Ectodermal cell (in vitro differentiated cells): ENCODE measurements around the gene WDFY2.
A peak's percentile ranks its signal among the peaks of the same experiment; 100 is the strongest.
"Not testable (repeated sequence)": the region's sequence is repeated elsewhere in the genome, so short reads cannot be mapped to it uniquely, and the experiment has no call there.

Source experiments
- H3K27ac ChIP-seq: 2 replicates; pipeline ENCODE4 v1.7.0; 2013; ENCODE audit warnings: mild to moderate bottlenecking, low read depth, low read length; ENCODE audit not compliant: insufficient read depth, poor library complexity, severe bottlenecking
- H3K27me3 ChIP-seq: 2 replicates; pipeline ENCODE4 v1.7.0; 2013; ENCODE audit warnings: mild to moderate bottlenecking, low read length; ENCODE audit not compliant: insufficient read depth, control insufficient read depth, poor library complexity, severe bottlenecking
- H3K36me3 ChIP-seq: one replicate; pipeline ENCODE4 v1.7.0; 2013; ENCODE audit warnings: low read length; ENCODE audit not compliant: control insufficient read depth, insufficient read depth
- H3K4me1 ChIP-seq: one replicate; pipeline ENCODE4 v1.7.0; 2013; ENCODE audit warnings: low read length; ENCODE audit not compliant: control insufficient read depth, insufficient read depth
- H3K4me3 ChIP-seq: 2 replicates; pipeline ENCODE4 v1.7.0; 2013; ENCODE audit warnings: low read depth, low read length, control low read depth; ENCODE audit not compliant: insufficient read depth
- H3K9me3 ChIP-seq: 2 replicates; pipeline ENCODE4 v1.7.0; 2013; ENCODE audit warnings: mild to moderate bottlenecking, low read length, moderate library complexity; ENCODE audit not compliant: control insufficient read depth
- WGBS, 2 experiments: methylation state at CpG; one replicate each; pipeline ENCODE4 v1.1.7; 2013; ENCODE audit warnings: missing lambda C conversion rate in 2 of 2; 5-methylcytosine and 5-hydroxymethylcytosine counted together

The WDFY2 gene

GRCh38 chr13:51678420-51678819, 94.2 kb downstream of the WDFY2 start:
- H3K27me3 ChIP-seq, result no peaks in the 10 kb centered on the region
- peaks cover 2% of the 10 kb centered on the region for H3K4me1 ChIP-seq
- no peaks in the 10 kb centered on the region for H3K36me3 ChIP-seq
- H3K4me3 ChIP-seq, result no peak overlapping the region
- no peak overlapping the region for H3K27ac ChIP-seq
- no peaks in the 10 kb centered on the region for H3K9me3 ChIP-seq

- Histone ChIP-seq H3K4me3 (no peak overlapping the region), H3K27ac (no peak overlapping the region), H3K4me1 (peaks cover 5% of the 10 kb centered on the region), H3K9me3 (no peaks in the 10 kb centered on the region), H3K27me3 (no peaks in the 10 kb centered on the region), H3K36me3 (no peaks in the 10 kb centered on the region)
- 90 to 95% methylated on average over 3 of the region's 3 CpGs for WGBS, 2 experiments
These were observed 95.4 kb downstream of the WDFY2 start for GRCh38 chr13:51679616-51680015.

- WGBS, 2 experiments, result 96 to 98% methylated on average over 5 to 6 of the region's 6 CpGs
- H3K27me3 ChIP-seq, result no peaks in the 10 kb centered on the region
- H3K4me1 ChIP-seq, result peaks cover 5% of the 10 kb centered on the region
- H3K27ac ChIP-seq, result no peak overlapping the region
- H3K36me3 ChIP-seq, result no peaks in the 10 kb centered on the region
- no peak overlapping the region for H3K4me3 ChIP-seq
- no peaks in the 10 kb centered on the region for H3K9me3 ChIP-seq
These were observed 96.9 kb downstream of the WDFY2 start for GRCh38 chr13:51681037-51681678.

- no peak overlapping the region for H3K4me3 ChIP-seq
- H3K9me3 ChIP-seq, result no peaks in the 10 kb centered on the region
- WGBS, 2 experiments, result 92 to 97% methylated on average over 1 of the region's 1 CpG
- no peaks in the 10 kb centered on the region for H3K27me3 ChIP-seq
- no peak overlapping the region for H3K27ac ChIP-seq
- H3K4me1 ChIP-seq, result peaks cover 5% of the 10 kb centered on the region
- no peaks in the 10 kb centered on the region for H3K36me3 ChIP-seq
These were observed 98.4 kb downstream of the WDFY2 start for GRCh38 chr13:51682686-51683085.

GRCh38 chr13:51683597-51683996, 99.3 kb downstream of the WDFY2 start:
- H3K4me1 ChIP-seq, result peaks cover 10% of the 10 kb centered on the region
- WGBS, 2 experiments, result 87 to 91% methylated on average over 1 of the region's 1 CpG

GRCh38 chr13:51684076-51684475, 99.8 kb downstream of the WDFY2 start:
- Histone ChIP-seq H3K4me3 (no peak overlapping the region), H3K4me1 (peaks cover 14% of the 10 kb centered on the region), H3K9me3 (no peaks in the 10 kb centered on the region), H3K27ac (no peak overlapping the region), H3K27me3 (no peaks in the 10 kb centered on the region), H3K36me3 (no peaks in the 10 kb centered on the region)
- 87 to 91% methylated on average over 3 of the region's 3 CpGs for WGBS, 2 experiments

More at GRCh38 chr13:51683597-51683996, 99.3 kb downstream of the WDFY2 start:
- H3K4me3 ChIP-seq, result no peak overlapping the region
- H3K36me3 ChIP-seq, result no peaks in the 10 kb centered on the region
- no peak overlapping the region for H3K27ac ChIP-seq
- H3K9me3 ChIP-seq, result no peaks in the 10 kb centered on the region
- H3K27me3 ChIP-seq, result no peaks in the 10 kb centered on the region

GRCh38 chr13:51687947-51688714, 103.9 kb downstream of the WDFY2 start:
- H3K4me1 ChIP-seq, result peaks cover 21% of the 10 kb centered on the region
- H3K27me3 ChIP-seq, result no peaks in the 10 kb centered on the region
- H3K9me3 ChIP-seq, result no peaks in the 10 kb centered on the region
- no peak overlapping the region for H3K4me3 ChIP-seq
- no peaks in the 10 kb centered on the region for H3K36me3 ChIP-seq
- WGBS, 2 experiments, result 93% methylated on average over 5 of the region's 5 CpGs
- H3K27ac ChIP-seq, result no peak overlapping the region

- peak overlapping the region; percentile 48 for H3K27ac ChIP-seq
- no peak overlapping the region for H3K4me3 ChIP-seq
- H3K27me3 ChIP-seq, result no peaks in the 10 kb centered on the region
- no peaks in the 10 kb centered on the region for H3K9me3 ChIP-seq
- H3K4me1 ChIP-seq, result peaks cover 16% of the 10 kb centered on the region
- WGBS, 2 experiments, result 70 to 78% methylated on average over 7 to 8 of the region's 8 CpGs
- no peaks in the 10 kb centered on the region for H3K36me3 ChIP-seq
These were observed 104.8 kb downstream of the WDFY2 start for GRCh38 chr13:51688937-51689662.

- no peaks in the 10 kb centered on the region for H3K36me3 ChIP-seq
- H3K27ac ChIP-seq, result no peak overlapping the region
- H3K27me3 ChIP-seq, result no peaks in the 10 kb centered on the region
- H3K9me3 ChIP-seq, result no peaks in the 10 kb centered on the region
- 21 to 52% methylated on average over 2 of the region's 2 CpGs for WGBS, 2 experiments
- H3K4me1 ChIP-seq, result peaks cover 16% of the 10 kb centered on the region
- no peak overlapping the region for H3K4me3 ChIP-seq
These were observed 105.4 kb downstream of the WDFY2 start for GRCh38 chr13:51689663-51689996.

- not testable (repeated sequence) for H3K27ac ChIP-seq, H3K36me3 ChIP-seq
- 84% methylated on average over 8 of the region's 8 CpGs for whole genome bisulfite sequencing, 2 experiments
These were observed 111.4 kb downstream of the WDFY2 start for GRCh38 chr13:51695677-51696076.

More at GRCh38 chr13:51695677-51696076, 111.4 kb downstream of the WDFY2 start:
- not testable (repeated sequence) for H3K9me3 ChIP-seq, H3K4me3 ChIP-seq, H3K4me1 ChIP-seq, H3K27me3 ChIP-seq
